Activated gamma-delta T cell treated with anti-CD3 and anti-CD28 coated beads, Interleukin-2, amount 50 U/mL, for 16 hours (primary cell): ENCODE results near the gene HSD3B7.
A peak's percentile ranks its signal among the peaks of the same experiment; 100 is the strongest.
"Not testable (repeated sequence)": the region's sequence is repeated elsewhere in the genome, so short reads cannot be mapped to it uniquely, and the experiment has no call there.

ENCODE experiments used
- DNase-seq: peaks from one replicate; pipeline ENCODE4 v3.0.0-alpha.2; 2020; ENCODE audit warnings: low read depth

HSD3B7 gene

GRCh38 chr16:31002250-31002700 lies 17.3 kb downstream of the HSD3B7 start:
- DNase-seq, result no peak

GRCh38 chr16:31002862-31003341 lies 17.9 kb downstream of the HSD3B7 start:
- no peak for DNase-seq

- no peak for DNase-seq
These were observed 18.7 kb downstream of the HSD3B7 start for GRCh38 chr16:31003744-31004143.

- DNase-seq, result no peak
These were observed 19.7 kb downstream of the HSD3B7 start for GRCh38 chr16:31004658-31005057.

DNA sequence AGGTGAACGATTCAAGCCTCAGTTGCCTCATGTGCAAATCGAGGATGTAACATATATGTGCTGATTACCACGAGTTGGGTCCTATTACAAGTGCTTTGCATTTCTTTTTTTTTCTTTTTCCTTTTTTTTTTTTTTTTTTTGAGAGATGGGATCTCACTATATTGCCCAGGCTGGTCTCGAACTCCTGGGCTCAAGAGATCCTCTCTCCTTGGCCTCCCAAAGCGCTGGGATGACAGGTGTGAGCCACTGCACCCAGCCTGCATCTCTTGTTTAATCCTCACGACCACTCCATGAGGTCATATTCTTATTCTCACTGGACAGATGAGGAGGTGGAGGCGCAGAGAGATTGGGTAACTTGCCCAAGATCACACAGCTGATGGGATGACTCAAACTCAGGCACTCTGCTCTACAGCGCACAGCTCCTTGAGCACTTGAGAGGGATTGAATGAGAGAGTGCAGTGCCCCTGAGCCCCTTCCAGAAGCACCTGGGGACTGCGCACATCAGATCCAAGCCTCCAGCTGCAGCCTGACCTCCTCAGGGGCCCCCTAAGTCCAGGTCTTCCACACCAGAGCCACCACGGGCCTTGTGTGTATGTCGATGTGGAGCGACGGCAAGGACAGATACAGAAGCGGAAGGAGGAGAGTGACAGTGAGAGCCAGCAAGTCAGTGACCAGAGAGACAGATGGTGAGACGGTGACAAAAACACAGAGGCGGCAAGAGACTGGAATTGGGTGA lies 20.5 kb downstream of the HSD3B7 start:
- DNase-seq, result no peak

DNA sequence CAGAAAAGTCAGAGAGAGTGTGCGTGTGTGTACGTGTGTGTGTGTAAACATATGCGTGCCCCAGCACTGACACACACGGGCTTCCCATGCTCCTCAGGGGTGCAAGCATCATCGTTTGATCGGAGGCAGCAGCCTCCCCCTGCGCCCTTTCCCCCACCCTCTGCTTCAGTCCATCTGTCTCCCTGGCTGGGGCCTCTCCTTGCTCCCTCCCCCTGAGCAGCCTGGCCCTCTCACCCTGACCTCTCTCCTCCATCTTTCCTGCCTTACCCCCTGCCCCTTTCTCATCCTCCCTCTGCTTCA lies 21.0 kb downstream of the HSD3B7 start:
- no peak for DNase-seq

- DNase-seq, result no peak
These were observed 21.6 kb downstream of the HSD3B7 start for GRCh38 chr16:31006589-31006988.

DNA sequence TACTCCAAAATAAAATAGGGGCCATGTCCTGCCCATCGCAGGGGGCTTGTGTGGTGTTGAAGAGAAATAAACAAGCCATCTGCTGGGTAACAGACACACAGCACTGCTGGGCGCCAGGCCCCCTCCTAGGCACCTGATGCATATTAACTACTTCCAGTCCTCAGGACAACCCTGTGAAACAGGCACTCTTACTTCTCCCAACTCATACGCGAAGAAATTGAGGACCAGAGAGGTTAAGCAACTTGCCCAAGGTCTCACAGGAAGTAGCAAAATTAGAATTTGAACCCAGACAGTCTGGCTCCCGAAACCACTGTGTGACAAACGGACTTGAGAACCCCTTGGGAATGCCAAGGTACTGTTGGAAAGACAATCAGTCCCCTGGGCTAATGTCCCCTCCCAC lies 22.7 kb downstream of the HSD3B7 start:
- no peak for DNase-seq

DNA sequence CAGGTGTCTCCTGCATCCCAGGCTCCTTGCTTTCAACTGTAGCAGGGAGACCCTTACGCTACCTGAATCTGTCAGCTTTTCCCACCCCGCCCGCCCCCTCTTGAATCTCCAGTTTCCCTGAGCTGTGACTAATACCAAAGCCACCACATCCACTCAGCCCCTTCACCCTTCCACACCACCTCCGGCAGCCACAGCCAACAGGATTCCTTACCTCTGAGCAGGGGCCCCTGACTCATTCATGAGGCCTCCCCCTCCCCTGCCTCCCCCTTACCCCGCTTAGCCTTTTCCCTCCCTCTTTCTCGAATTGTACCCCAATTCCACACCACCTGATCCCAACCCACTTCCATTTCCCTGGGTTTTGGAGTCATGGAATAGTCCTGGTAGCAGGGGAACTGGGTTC lies 23.1 kb downstream of the HSD3B7 start:
- no peak for DNase-seq

GRCh38 chr16:31008551-31008950 lies 23.5 kb downstream of the HSD3B7 start:
- DNase-seq, result no peak

GRCh38 chr16:31009120-31009519 lies 24.1 kb downstream of the HSD3B7 start:
- no peak for DNase-seq

DNA sequence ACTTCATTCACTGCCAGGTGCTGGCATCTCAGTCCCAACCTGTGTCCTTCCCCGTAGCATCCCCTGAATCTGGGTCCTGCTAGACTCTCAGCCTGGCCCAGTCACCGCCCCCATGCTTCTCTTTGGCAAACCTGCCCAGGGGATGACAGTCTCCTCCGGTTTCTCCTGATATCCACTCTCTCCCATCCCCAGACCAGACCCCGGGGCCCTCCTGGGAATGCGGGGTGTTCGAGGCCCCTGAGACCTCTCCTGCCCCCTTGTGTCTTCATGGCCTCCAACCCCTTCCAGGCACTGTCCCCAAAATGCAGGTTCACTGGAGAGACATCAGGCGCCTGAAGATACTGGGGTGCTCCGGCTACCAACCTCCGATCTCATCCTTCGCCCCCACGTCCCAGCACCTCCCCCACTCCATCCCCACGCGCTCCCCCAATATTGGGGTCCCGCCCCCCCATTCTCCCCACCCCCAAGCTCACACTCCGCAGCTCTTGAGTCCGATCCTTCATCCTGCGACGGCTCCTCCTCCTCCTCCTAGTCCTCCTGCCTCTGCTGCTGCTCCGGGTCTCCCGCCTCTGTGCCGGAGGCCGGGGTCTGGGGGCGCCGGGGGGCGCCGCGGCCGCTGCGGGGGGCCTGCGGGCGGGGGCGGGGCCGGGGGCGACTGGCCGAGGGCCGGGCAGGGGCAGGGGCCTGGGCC lies 25.0 kb downstream of the HSD3B7 start:
- no peak for DNase-seq

- DNase-seq, result peak; percentile 25
These were observed 25.7 kb downstream of the HSD3B7 start, which contains the start of gene STX1B for GRCh38 chr16:31010585-31011325. TSS of gene STX1B (minus strand) at chr16:31010638. CDS start at chr16:31010396, 242 bp downstream.

GRCh38 chr16:31011815-31012214 lies 26.8 kb downstream of the HSD3B7 start:
- DNase-seq, result not testable (repeated sequence)

DNA sequence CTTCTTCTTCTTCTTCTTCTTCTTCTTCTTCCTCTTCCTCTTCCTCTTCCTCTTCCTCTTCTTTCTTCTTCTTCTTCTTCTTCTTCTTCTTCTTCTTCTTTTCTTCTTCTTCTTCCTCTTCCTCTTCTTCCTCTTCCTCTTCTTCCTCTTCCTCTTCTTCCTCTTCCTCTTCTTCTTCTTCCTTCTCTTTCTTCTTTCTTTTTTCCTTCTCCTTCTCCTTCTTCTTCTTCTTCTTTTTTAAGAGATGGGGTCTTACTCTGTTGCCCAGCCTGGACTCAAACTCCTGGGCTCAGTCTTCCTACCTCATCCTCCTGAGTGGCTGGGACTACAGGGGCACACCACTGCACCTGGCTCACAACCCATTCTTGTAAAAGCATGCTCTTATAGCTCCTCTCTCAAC lies 28.3 kb downstream of the HSD3B7 start:
- not testable (repeated sequence) for DNase-seq

GRCh38 chr16:31016018-31016417 lies 31.0 kb downstream of the HSD3B7 start:
- DNase-seq, result no peak

- not testable (repeated sequence) for DNase-seq
These were observed 32.7 kb downstream of the HSD3B7 start for GRCh38 chr16:31017756-31018155.

- no peak for DNase-seq
These were observed 35.5 kb downstream of the HSD3B7 start for GRCh38 chr16:31020536-31020935.

DNA sequence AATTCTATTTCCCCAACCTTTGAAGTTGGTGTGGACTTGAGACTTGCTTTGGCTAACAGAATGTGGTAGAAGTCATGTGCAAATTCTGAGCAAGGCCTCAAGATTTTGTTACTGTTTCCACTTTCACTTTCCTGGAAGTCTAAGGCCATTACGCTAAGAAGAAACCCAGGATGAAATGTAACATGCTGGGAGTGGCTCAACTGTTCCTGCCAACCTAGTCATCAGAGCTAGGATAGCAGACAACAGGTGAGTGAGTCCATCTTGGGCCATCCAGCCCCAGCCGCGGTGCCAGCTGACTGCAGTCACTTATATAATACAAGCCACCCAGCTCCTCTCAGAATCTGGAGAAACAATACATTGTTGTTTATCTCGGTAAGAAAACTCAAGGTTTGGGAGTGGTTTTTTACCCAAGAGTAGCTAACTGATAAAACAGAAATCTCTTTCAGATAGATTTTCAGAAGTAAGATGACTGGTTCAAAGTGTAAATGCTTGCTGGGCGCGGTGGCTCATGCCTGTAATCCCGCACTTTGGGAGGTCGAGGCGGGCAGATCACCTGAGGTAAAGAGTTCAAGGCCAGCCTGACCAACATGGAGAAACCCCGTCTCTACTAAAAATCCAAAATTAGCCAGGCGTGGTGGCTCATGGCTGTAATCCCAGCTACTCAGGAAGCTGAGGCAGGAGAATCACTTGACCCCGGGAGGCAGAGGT lies 37.7 kb downstream of the HSD3B7 start:
- DNase-seq, result no peak

DNA sequence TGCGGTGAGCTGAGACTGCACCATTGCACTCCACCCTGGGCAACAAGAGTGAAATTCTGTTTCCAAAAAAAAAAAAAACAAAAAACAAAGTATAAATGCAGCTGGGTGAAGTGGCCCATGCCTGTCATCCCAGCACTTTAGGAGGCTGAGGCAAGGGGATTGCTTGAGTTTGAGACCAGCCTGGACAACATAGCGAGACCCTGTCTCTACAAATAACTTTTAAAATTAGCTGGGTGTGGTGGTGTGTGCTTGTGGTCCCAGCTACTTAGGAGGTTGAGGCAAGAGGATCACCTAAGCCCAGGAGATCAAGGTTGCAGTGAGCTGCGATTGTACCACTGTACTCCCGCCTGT lies 38.2 kb downstream of the HSD3B7 start:
- no peak for DNase-seq

DNA sequence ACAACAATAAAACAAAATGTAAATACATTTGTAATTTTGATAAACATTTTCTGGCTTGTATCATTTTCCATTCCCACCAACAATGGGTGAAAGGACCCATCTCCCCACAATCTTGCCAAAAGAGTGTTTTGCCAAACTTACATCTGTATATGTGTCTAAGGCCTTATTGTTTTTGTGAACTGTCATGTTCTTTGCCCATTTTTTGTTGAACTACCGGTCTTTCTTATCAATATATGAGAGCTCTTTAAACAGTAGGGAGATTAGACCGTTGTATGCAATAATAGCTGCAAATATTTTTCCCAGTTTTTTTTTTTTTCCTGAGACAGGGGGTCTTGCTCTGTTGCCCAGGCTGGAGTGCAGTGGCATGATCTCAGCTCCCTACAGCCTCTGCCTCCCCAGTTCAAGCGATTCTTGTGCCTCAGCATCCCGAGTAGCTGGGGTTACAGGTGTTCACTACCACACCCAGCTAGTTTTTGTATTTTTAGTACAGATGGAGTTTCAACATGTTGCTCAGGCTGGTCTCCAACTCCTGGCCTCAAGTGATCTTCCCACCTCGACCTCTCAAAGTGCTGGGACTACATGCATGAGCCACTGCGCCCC lies 38.7 kb downstream of the HSD3B7 start:
- no peak for DNase-seq

DNA sequence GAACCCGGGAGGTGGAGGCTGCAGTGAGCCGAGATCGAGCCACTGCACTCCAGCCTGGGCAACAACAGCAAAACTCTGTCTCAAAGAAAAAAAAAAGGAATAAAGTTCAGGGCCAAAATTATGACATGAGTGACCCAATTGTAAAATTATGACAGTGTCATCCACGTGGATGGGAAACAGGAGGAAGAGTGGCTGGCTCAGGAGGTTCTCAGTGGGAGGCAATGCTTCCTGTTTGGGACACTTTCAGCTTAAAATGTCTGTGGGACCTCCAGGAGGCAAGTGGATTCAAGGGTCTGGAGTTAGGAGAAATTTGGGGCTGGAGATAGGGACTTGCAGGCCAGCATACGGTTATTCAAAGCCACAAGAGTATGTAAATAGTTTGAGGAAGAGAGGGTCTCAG lies 40.3 kb downstream of the HSD3B7 start:
- no peak for DNase-seq
